CD14-positive monocyte (primary cell): ENCODE results near the gene FAM184A. TPM values are rescaled to one million over a fixed set of nuclear protein-coding genes. Genes with fewer than 3 reads are reported as not detected.

ENCODE experiments used
- DNase-seq, 3 donors: peaks; one replicate each; pipeline ENCODE4 v3.0.0-alpha.2; 2011 to 2022
- H2AFZ ChIP-seq: 2 replicates; pipeline ENCODE4 v1.6.0; 2012; ENCODE audit warnings: mild to moderate bottlenecking, low read depth, low read length, inconsistent platforms; ENCODE audit not compliant: insufficient read depth, poor library complexity, severe bottlenecking
- H3K27ac ChIP-seq, 2 donors: 1 replicate in 1 of 2; 2 replicates in 1 of 2; pipeline ENCODE4 v1.5.1; 2012 to 2013; ENCODE audit warnings: low read length in 2 of 2, control low read depth in 1 of 2, inconsistent platforms in 1 of 2, low read depth in 1 of 2, mild to moderate bottlenecking in 1 of 2
- H3K27me3 ChIP-seq, 2 donors: one replicate each; pipeline versions ENCODE4 v1.6.0 to v1.6.1; 2011 to 2013; ENCODE audit warnings: low read length in 2 of 2; ENCODE audit not compliant: control insufficient read depth in 2 of 2, insufficient read depth in 2 of 2
- H3K36me3 ChIP-seq, 2 donors: replicated peaks in 1 of 2; 1 replicate in 1 of 2; 2 replicates in 1 of 2; pipeline versions ENCODE4 v1.5.1 to v1.6.1; 2012 to 2013; ENCODE audit warnings: low read length in 2 of 2, control low read depth in 1 of 2, inconsistent platforms in 1 of 2, mild to moderate bottlenecking in 1 of 2; ENCODE audit not compliant: insufficient read depth in 2 of 2, control insufficient read depth in 1 of 2
- H3K4me1 ChIP-seq, 2 donors: 1 replicate in 1 of 2; 2 replicates in 1 of 2; pipeline versions ENCODE4 v1.5.1 to v1.6.1; 2012 to 2013; ENCODE audit warnings: low read length in 2 of 2, control low read depth in 1 of 2, inconsistent platforms in 1 of 2, mild to moderate bottlenecking in 1 of 2, moderate library complexity in 1 of 2; ENCODE audit not compliant: insufficient read depth in 2 of 2, control insufficient read depth in 1 of 2
- H3K4me2 ChIP-seq: replicated peaks from 2 replicates; pipeline ENCODE3; 2012; ENCODE audit warnings: low read length, moderate library complexity, mild to moderate bottlenecking; ENCODE audit not compliant: poor library complexity, severe bottlenecking; ENCODE audit errors: extremely low read depth
- H3K4me3 ChIP-seq, 3 experiments: fragments of 200-600 bp in 1 of 3; sonication (generic) in 1 of 3; replicated peaks in 1 of 3; 1 replicate in 2 of 3; 2 replicates in 1 of 3; pipeline ENCODE4 v1.5.1; 2011 to 2013; ENCODE audit warnings: low read length in 3 of 3, mild to moderate bottlenecking in 3 of 3, control low read depth in 2 of 3, low read depth in 2 of 3, inconsistent platforms in 1 of 3, moderate library complexity in 1 of 3
- H3K79me2 ChIP-seq: 2 replicates; pipeline ENCODE4 v1.6.0; 2012; ENCODE audit warnings: mild to moderate bottlenecking, control low read depth, inconsistent platforms, low read length, moderate library complexity; ENCODE audit not compliant: insufficient read depth
- H3K9ac ChIP-seq: 2 replicates; pipeline ENCODE4 v1.6.0; 2017; ENCODE audit warnings: low read length, mild to moderate bottlenecking; ENCODE audit not compliant: insufficient read depth, poor library complexity, severe bottlenecking
- H3K9me3 ChIP-seq, 2 donors: replicated peaks in 1 of 2; 1 replicate in 1 of 2; 2 replicates in 1 of 2; pipeline versions ENCODE4 v1.5.1 to v1.6.1; 2012 to 2013; ENCODE audit warnings: low read length in 2 of 2, control low read depth in 1 of 2; ENCODE audit not compliant: control insufficient read depth in 1 of 2, insufficient read depth in 1 of 2
- H4K20me1 ChIP-seq: 2 replicates; pipeline ENCODE4 v1.6.0; 2012; ENCODE audit warnings: mild to moderate bottlenecking, low read length, control low read depth, moderate library complexity; ENCODE audit not compliant: insufficient read depth
- H3K27ac Mint-ChIP-seq, 7 donors: one replicate each; pipeline ENCODE4 v1.8.0; 2020; ENCODE audit warnings: mild to moderate bottlenecking in 7 of 7, mixed read lengths in 7 of 7, moderate library complexity in 6 of 7, inconsistent platforms in 2 of 7
- H3K27me3 Mint-ChIP-seq, 3 donors: one replicate each; pipeline ENCODE4 v1.8.0; 2021 to 2022; ENCODE audit warnings: low read depth in 3 of 3, mild to moderate bottlenecking in 3 of 3, mixed read lengths in 3 of 3, moderate library complexity in 3 of 3, inconsistent platforms in 1 of 3
- H3K36me3 Mint-ChIP-seq, 2 donors: one replicate each; pipeline ENCODE4 v1.8.0; 2020; ENCODE audit warnings: mixed read lengths in 2 of 2, inconsistent platforms in 1 of 2, mild to moderate bottlenecking in 1 of 2
- H3K4me1 Mint-ChIP-seq: one replicate; pipeline ENCODE4 v1.8.0; 2020; ENCODE audit warnings: mild to moderate bottlenecking, mixed read lengths
- H3K4me3 Mint-ChIP-seq, 2 donors: one replicate each; pipeline ENCODE4 v1.8.0; 2020; ENCODE audit warnings: mild to moderate bottlenecking in 2 of 2, mixed read lengths in 2 of 2, moderate library complexity in 1 of 2
- H3K9me3 Mint-ChIP-seq, 7 donors: one replicate each; pipeline ENCODE4 v1.8.0; 2020 to 2022; ENCODE audit warnings: mixed read lengths in 7 of 7, mild to moderate bottlenecking in 6 of 7, moderate library complexity in 6 of 7, inconsistent platforms in 2 of 7
- WGBS: methylation state at CpG from one replicate; pipeline ENCODE4 v1.1.5; 2013; ENCODE audit warnings: missing lambda C conversion rate; ENCODE audit not compliant: insufficient coverage; 5-methylcytosine and 5-hydroxymethylcytosine counted together
- intact Hi-C, 2 donors: fragments of 100-400 bp; cut with micrococcal nuclease; formaldehyde crosslinking; loops; one replicate each; pipeline versions ENCODE4 v1.15.0 to v1.15.1; 2023
- polyA plus RNA-seq, 3 donors: library from polyadenylated mRNA; depleted of rRNA in 1 of 3; unstranded in 2 of 3; stranded (reverse) in 1 of 3; fragments of 300-500 nt in 2 of 3; fragments of >200 nt in 1 of 3; fragmentation: Illumina TruSeq in 2 of 3; gene quantifications; 1 replicate in 2 of 3; 2 replicates in 1 of 3; pipeline ENCODE4 v1.2.3, GENCODE V29; 2012 to 2021
- TF ChIP-seq, protein P1 (sequence below): fragments of 200-600 bp; IDR thresholded peaks from one replicate; pipeline ENCODE4 v1.8.0; 2022; ENCODE audit warnings: antibody characterized with exemption, mild to moderate bottlenecking

FAM184A gene
- polyA plus RNA-seq, 3 donors: not detected

- Mint-ChIP-seq H3K36me3 (no peaks in the 10 kb centered on the region), H3K4me1 (no peaks in the 10 kb centered on the region), H3K4me3 (no peak overlapping the region), H3K27ac (no peak overlapping the region), H3K27me3 (no peaks in the 10 kb centered on the region), H3K9me3 (peaks cover 0 to 13% (median 3%) of the 10 kb centered on the region in 7 donors)
- no peaks in the 10 kb centered on the region for H3K36me3 ChIP-seq
- no peak overlapping the region for H3K4me3 ChIP-seq
- no peak overlapping the region for H3K9ac ChIP-seq
- H2AFZ ChIP-seq: no peak overlapping the region
- no peaks in the 10 kb centered on the region for H4K20me1 ChIP-seq
- intact Hi-C loops: no loop called here
- no peak overlapping the region for H3K27ac ChIP-seq
- no peaks in the 10 kb centered on the region for H3K79me2 ChIP-seq
- no peaks in the 10 kb centered on the region for H3K4me1 ChIP-seq
- TF ChIP-seq, protein P1, sequence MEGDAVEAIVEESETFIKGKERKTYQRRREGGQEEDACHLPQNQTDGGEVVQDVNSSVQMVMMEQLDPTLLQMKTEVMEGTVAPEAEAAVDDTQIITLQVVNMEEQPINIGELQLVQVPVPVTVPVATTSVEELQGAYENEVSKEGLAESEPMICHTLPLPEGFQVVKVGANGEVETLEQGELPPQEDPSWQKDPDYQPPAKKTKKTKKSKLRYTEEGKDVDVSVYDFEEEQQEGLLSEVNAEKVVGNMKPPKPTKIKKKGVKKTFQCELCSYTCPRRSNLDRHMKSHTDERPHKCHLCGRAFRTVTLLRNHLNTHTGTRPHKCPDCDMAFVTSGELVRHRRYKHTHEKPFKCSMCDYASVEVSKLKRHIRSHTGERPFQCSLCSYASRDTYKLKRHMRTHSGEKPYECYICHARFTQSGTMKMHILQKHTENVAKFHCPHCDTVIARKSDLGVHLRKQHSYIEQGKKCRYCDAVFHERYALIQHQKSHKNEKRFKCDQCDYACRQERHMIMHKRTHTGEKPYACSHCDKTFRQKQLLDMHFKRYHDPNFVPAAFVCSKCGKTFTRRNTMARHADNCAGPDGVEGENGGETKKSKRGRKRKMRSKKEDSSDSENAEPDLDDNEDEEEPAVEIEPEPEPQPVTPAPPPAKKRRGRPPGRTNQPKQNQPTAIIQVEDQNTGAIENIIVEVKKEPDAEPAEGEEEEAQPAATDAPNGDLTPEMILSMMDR: no peak
- no peak overlapping the region for H3K4me2 ChIP-seq
- no peaks in the 10 kb centered on the region for H3K9me3 ChIP-seq
- no peak for DNase-seq
- no peaks in the 10 kb centered on the region for H3K27me3 ChIP-seq
- no CpG with 5 or more reads among the region's 1 CpG for WGBS
Measured at GRCh38 chr6:119052987-119053386, 25.5 kb downstream of the FAM184A start.

DNA sequence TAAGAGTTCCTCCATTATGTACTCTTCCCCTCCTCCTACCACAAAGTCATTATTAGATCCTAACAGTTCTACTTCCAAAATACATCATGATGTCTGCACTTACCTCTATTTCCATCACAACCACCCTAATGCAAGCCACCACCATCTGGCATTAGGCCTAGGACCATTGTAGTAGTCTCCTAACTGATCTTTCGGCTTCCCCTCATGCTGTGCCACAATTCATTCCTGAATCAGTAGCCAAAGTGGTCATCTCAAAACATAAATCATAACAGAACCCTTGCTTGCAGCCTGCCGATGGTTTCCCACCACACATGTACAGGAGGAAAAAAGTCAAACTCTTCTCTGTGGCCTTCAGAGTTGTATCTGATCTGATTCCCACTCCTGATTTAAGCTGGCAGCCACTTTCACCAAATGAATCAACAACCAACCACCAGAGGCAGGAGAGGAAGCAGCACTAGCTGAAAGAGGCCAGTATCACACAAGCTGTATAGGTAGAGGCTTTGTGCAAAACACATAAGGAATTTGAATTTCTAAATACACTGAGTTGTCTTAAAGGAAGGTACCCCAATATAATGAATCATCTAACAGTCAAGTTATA, 26.1 kb downstream of the FAM184A start:
- DNase-seq: no peak
- H3K4me1 Mint-ChIP-seq: no peaks in the 10 kb centered on the region
- no peak overlapping the region for H3K27ac ChIP-seq
- H2AFZ ChIP-seq: no peak overlapping the region
- H3K36me3 Mint-ChIP-seq: no peaks in the 10 kb centered on the region
- H3K4me2 ChIP-seq: no peak overlapping the region
- no peak overlapping the region for H3K9ac ChIP-seq
- H3K36me3 ChIP-seq: no peaks in the 10 kb centered on the region
- peaks cover 0 to 13% (median 7%) of the 10 kb centered on the region in 7 donors for H3K9me3 Mint-ChIP-seq
- no peak overlapping the region for H3K4me3 Mint-ChIP-seq
- no peaks in the 10 kb centered on the region for H3K9me3 ChIP-seq
- H3K27me3 Mint-ChIP-seq: no peaks in the 10 kb centered on the region
- H3K79me2 ChIP-seq: no peaks in the 10 kb centered on the region
- no peaks in the 10 kb centered on the region for H3K4me1 ChIP-seq
- intact Hi-C loops: no loop called here
- TF ChIP-seq, protein P1: no peak
- no peak overlapping the region for H3K4me3 ChIP-seq
- no peaks in the 10 kb centered on the region for H3K27me3 ChIP-seq
- no peak overlapping the region for H3K27ac Mint-ChIP-seq
- H4K20me1 ChIP-seq: no peaks in the 10 kb centered on the region
- WGBS: 100% methylated on average over 1 of the region's 2 CpGs
